HG03521 (cell line): ENCODE measurements around the gene NFIC.
"Not testable (repeated sequence)": the region's sequence is repeated elsewhere in the genome, so short reads cannot be mapped to it uniquely, and the experiment has no call there.

Source experiments
- ATAC-seq: cut with Tn5 transposase; IDR thresholded peaks from one replicate; pipeline ENCODE4 v1.9.1; 2021; ENCODE audit warnings: mild to moderate bottlenecking, moderate library complexity; ENCODE audit not compliant: unreplicated experiment

Gene NFIC

DNA sequence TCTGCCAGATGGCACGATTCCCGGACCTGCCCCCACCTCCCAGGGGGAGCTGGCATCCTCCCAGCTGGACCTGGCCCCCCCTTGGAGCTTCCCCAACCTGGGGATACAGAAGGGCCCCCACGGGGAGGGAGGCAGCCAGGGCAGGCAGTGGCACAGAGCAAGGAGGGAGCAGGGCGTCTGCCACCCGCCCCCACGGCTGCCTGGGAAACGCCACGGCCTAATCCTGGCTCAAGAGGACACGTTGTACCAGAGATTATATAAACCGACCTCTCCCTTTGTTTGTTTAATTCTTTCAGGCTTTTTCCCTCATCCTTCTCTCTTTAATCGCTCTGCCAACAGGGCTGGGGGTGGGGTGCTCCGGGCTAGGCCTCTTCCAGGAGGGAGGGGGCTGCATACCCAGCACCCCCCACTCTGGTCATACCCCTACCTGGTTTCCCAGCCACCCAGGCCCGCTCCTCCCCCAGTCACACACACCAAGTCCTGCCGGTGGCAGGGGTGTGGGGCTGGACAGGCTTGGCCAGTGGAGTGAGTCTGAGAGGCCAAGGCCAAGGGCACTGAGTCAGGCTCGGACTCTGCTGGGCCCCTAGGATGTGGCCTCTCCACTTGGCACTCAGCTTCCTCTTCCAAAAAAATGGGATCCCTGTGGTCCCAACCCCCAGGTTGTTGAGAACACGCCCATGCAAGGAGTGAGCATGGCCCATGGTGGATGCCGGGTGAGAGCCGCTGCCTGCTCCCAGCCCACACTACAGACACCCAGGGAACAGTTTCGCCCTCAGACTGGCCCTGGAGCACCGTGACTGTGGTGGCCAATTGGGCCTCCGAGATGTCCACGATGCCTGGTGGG is 29.5 kb upstream of the NFIC start:
- ATAC-seq, result no peak

DNA sequence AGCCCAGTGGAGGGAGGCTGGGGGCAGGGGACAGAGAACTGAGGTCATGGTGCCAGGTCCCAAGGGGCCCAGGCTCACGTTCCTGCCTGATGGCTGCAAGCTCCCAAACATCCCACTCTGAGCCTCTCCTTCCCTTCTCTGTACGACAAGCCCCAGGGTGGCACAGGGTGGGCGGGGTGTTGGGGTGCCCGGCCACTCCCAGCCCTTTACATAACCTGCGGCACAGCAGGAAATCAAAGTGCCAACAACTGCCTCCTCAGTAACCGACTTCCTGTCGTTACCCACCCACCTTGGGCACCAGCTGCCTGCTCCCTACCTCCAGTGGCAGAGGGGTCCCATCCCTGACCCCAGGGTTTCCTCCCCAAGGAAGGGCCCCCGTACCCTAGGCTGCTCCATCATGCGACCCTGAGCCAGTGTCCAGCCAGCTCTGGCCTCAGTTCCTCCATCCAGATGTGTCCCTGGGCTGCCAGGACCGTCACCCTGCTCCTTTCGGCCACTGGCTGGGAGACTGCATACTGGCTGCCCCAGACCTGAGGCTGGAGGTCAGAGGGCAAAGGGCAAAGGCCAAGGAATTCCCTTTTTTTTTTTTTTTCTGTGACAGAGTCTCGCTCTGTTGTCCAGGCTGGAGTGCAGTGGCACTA is 27.7 kb upstream of the NFIC start:
- ATAC-seq, result no peak

GRCh38 chr19:3340340-3340739 is 26.0 kb upstream of the NFIC start:
- no peak for ATAC-seq

- no peak for ATAC-seq
Measured at GRCh38 chr19:3342246-3342645, 24.1 kb upstream of the NFIC start.

GRCh38 chr19:3342962-3343361 is 23.4 kb upstream of the NFIC start:
- not testable (repeated sequence) for ATAC-seq

DNA sequence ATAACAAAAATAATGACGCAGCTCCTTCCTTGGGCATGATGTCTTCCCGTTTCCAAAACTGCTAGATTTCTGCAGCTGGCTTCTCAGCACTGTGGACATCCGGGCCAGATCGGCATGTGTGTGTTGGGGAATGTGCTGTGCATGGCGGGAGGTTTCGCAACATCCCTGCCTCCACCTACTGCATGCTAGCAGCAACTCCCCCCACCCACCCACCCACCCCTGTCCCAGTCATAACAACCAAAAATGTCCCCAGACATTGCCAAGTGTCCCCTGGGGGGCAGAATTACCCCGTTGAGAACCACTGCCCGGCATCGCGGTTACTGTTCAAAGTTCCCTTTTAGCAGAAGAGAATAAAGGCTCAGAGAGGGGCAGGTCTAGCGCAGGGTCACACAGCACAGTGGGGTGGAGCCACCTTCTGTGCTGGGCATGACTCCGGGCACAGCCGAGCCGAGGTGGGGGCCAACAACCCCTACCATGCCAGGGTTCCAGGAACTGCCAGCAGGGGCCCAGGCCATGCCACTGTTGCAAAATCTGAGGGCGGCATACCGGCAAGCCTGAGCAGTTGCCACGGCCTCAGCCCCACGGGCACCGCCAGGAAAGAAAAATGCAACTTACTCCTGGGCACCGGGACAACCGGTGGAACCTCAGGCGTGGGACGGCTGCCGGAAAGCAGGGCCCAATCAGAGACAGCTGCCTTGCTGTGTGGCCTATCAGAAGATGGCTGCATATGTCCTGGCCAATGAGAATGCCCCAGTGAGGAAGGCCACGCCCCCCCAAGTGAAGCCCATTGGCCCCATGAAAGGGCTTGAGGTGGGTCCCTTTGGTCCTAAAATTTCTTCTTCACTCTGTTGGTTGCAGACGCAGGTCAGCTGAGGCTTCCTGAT is 22.5 kb upstream of the NFIC start:
- ATAC-seq, result no peak

GRCh38 chr19:3344608-3345598 is 21.5 kb upstream of the NFIC start:
- no peak for ATAC-seq

GRCh38 chr19:3345850-3346460 is 20.4 kb upstream of the NFIC start:
- ATAC-seq, result no peak

DNA sequence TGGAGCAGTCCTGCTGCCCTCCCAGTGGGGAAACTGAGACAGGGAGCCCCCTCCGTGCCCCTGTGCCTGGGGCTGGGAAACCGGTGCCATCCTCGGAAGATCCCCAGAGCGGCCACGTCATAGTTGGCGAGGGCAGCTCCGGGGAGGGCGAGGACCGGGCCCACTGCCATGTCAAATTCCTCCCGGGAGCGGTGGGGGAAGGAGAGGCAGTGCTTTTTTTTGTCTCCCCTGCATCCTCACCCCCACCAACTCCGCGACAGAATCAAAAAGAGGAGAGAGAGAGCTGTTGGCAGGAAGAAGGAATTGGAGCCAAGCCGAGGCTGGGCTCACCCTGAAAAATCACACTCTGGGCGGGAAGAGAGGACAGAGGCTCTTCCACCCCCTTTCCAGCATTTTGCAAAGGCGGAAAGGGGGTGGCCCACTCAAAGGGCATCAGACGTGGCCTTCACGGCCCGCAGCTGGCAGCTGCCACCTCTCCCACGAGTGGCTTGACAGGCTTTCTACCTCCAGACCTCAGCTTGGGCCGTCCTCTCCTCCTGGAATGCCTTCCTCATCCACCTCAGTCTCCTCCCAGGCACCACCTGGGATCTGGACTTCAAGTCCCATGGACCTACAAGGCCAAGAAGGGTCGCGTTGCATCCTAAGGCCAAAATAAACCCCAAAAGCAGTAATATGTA is 19.6 kb upstream of the NFIC start:
- ATAC-seq, result no peak

GRCh38 chr19:3348042-3348441 is 18.3 kb upstream of the NFIC start:
- no peak for ATAC-seq

GRCh38 chr19:3348469-3348868 is 17.9 kb upstream of the NFIC start:
- not testable (repeated sequence) for ATAC-seq

DNA sequence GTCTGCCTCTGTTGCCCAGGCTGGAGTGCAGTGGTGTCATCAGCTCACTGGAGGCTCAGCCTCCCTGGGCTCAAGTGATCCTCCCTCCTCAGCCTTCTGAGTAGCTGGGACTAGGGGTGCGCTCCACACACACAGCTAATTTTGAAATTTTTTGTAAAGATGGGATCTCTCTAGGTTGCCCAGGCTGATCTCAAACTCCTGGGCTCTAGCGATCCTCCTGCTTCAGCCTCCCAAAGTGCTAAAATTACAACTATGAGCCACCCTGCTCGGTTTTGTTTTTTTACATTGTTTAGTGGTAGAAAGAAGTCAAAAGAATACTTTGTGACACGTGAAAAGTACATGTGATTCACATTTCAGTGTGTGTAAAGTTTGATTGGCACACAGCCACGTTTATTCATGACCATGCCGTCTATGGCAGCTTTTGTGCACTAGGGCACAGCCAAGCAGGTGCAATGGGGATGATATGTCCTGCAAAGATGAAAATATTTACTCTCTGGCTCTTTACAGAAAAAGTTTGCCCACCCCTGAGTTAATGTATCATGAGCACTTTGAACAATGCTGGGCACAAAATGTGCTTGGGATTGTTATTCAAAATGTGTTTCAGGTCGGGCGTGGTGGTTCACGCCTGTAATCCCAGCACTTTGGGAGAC is 16.2 kb upstream of the NFIC start:
- ATAC-seq, result no peak

DNA sequence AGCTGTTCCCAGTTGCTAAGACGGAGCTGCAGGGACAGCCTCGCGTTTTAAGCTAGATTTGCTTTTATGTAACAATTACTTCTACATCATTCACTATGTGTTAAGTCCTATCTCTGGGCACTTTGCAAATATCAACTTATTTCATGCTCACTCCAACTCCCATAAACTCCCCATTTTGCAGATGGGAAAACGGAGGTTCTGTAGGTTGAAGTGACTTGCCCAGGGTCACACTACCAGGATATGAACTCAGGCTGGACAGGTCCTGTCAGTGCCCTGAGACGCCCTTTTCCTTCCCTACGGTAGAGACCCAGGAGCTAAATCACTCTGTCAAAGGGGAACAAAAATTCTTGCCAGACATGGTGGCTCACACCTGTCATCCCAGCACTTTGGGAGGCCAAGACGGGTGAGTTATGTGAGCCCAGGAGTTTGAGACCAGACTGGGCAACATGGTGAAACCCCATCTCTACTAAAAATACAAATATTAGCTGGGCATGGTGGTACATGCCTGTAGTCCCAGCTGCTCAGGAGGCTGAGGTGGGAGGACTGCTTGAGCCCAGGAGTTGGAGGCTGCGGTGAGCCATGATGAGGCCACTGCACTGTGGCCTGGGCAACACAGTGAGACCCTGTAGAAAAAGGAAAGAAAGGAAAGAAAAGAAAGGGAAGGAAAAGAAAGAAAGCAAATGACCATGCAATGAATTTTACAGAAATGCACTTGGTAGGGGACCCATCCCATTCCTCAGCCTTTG is 14.5 kb upstream of the NFIC start:
- ATAC-seq, result no peak

GRCh38 chr19:3353493-3353892 is 12.9 kb upstream of the NFIC start:
- no peak for ATAC-seq

GRCh38 chr19:3356805-3357204 is 9.6 kb upstream of the NFIC start:
- ATAC-seq, result no peak

DNA sequence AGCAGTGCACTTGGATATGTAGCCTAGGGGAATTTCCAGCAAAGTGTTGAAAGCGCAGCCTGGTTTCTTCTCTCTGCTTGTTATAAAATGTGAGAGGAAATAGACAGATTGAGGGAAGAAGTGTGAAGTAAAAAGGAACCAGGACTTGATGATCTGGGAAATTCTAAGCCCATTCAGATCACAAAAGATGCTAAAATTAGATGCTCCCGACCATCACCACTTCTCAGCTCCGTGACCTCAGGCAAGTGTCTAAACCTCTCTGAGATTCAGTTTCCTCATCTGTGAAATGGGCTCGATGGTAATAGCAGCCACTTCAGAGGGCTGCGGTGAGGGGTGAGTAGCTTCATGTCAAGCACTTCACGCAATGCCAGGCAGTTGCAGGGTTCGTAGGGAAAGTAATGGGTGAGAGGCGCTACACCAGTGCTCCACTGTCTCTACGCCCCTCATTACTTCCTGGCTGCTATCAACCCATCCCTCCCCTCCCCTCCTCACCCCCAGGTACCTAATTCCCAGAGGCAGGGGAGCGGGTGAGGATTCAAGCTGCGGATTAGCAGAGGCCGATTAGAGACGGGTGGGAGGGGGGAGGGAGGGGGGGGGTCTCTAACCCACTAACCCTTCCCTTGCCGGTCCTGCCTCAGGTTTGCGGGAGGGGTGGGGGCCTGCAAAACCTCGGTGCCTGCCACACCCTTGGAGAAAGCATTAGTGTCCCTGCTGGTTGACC is 9.0 kb upstream of the NFIC start:
- no peak for ATAC-seq

GRCh38 chr19:3357992-3358688 is 8.2 kb upstream of the NFIC start:
- no peak for ATAC-seq
